Prostate gland (tissue), 2 donors: ENCODE data around the gene EEF1G.

Experiments used
- POLR2A ChIP-seq: fragments of 450-650 bp; IDR thresholded peaks from one replicate; pipeline ENCODE4 v1.6.1; 2016; ENCODE audit warnings: antibody characterized with exemption, mild to moderate bottlenecking
- POLR2AphosphoS5 ChIP-seq: sonication (generic); formaldehyde crosslinking; IDR thresholded peaks from one replicate; pipeline ENCODE4 v1.6.1; 2017; ENCODE audit warnings: antibody characterized with exemption
- TF ChIP-seq, protein P1 (sequence below), 4 experiments: fragments of 200-600 bp in 2 of 4; fragments of 450-650 bp in 2 of 4; sonication (generic) in 2 of 4; IDR thresholded peaks; 1 replicate in 3 of 4; 2 replicates in 1 of 4; pipeline ENCODE4 v1.5.1; 2016 to 2019; ENCODE audit warnings: antibody characterized with exemption in 4 of 4, mild to moderate bottlenecking in 2 of 4, moderate library complexity in 2 of 4

DNA sequence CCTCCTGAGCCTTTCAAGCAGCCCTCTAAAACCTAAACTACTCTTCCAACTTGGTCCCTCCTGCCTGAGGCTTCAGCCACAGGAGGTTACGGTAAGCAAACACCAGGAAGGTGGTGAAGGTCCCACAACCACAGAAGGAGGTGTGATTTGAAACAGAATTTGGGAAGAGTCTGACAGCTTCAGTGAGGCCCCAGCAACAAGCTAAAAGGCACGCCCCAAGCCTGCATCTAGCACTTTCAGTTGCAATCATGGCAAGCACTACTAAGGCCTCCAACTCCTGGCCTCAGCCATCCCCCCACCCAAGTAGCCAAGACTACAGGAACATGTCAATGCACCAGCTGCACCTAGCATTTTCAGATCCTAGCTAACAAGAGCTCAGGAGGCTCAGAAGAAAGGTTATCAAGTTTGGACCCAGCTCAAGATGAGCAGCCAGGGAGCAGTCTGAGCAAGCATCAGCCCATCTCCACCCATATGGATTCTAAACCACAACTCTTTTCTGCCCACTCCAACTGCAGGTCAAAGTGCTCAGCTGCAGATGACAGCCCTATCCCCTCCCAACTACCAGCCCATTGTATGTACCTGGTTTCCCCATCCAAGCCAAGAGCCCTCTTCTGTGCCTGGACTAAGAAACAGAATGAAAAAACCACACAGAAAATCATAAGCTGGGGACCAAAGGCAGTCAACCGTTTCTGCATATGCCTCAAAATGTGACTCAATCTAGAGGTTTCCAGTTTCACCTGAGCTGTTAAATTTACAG, 16.6 kb downstream of the EEF1G start:
- TF ChIP-seq, protein P1, sequence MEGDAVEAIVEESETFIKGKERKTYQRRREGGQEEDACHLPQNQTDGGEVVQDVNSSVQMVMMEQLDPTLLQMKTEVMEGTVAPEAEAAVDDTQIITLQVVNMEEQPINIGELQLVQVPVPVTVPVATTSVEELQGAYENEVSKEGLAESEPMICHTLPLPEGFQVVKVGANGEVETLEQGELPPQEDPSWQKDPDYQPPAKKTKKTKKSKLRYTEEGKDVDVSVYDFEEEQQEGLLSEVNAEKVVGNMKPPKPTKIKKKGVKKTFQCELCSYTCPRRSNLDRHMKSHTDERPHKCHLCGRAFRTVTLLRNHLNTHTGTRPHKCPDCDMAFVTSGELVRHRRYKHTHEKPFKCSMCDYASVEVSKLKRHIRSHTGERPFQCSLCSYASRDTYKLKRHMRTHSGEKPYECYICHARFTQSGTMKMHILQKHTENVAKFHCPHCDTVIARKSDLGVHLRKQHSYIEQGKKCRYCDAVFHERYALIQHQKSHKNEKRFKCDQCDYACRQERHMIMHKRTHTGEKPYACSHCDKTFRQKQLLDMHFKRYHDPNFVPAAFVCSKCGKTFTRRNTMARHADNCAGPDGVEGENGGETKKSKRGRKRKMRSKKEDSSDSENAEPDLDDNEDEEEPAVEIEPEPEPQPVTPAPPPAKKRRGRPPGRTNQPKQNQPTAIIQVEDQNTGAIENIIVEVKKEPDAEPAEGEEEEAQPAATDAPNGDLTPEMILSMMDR (IDR thresholded peaks at IDR 0.05) = no peak
- TF ChIP-seq POLR2A (no peak), POLR2AphosphoS5 (no peak)
